Measurements from ENCODE around the gene ZIC5. TPM values are rescaled to one million over a fixed set of nuclear protein-coding genes. Genes with fewer than 3 reads are reported as not detected.

ZIC5 gene
- total and polyA plus RNA-seq, 2 of the 4 experiments (the other 2 are of a cell fraction) = not detected

- no peaks in the 10 kb centered on the region for H3K79me1 ChIP-seq (ENCODE audit: low read depth in 1 of 2, low read length in 2 of 2)
- H4K5ac ChIP-seq (ENCODE audit: low read depth, low read length) = no peak overlapping the region
- H4K20me1 ChIP-seq (ENCODE audit: insufficient read depth, low read length) = peaks cover 17% of the 10 kb centered on the region
- no peak overlapping the region for H3K56ac ChIP-seq (ENCODE audit: extremely low read depth, insufficient read depth, low read length)
- peaks cover 89% of the 10 kb centered on the region for H3K27me3 ChIP-seq (ENCODE audit: control insufficient read depth, insufficient read depth, low read length)
- H3K36me3 ChIP-seq (ENCODE audit: control insufficient read depth, insufficient read depth, low read length) = no peaks in the 10 kb centered on the region
- peaks cover 20% of the 10 kb centered on the region for H3K9me3 ChIP-seq (ENCODE audit: control insufficient read depth, insufficient read depth, low read length)
- H2AK9ac ChIP-seq (replicated peaks; ENCODE audit: low read depth, low read length, poor library complexity) = no peak overlapping the region
- H2AFZ ChIP-seq (replicated peaks; ENCODE audit: low read length, poor library complexity) = peak overlapping the region; percentile 75
- ATAC-seq (ENCODE audit: low read depth) (peak; percentile 15; the same call in 1 of the 2 replicates), DNase-seq (no peak)
- H4K91ac ChIP-seq (ENCODE audit: insufficient read depth, low read depth, low read length) = no peak overlapping the region
- no peak overlapping the region for H3K9ac ChIP-seq (ENCODE audit: low read depth, low read length)
- H3K4me3 ChIP-seq (ENCODE audit: insufficient read depth, low read depth, low read length) = peak overlapping the region; percentile 21; the same call in 1 of the 2 replicates
- WGBS, 2 experiments (ENCODE audit: extremely low coverage in 2 of 2, insufficient read length in 1 of 2) = 3% methylated on average over 26 of the region's 98 CpGs; no CpG with 5 or more reads in 1 of the 2 experiments
- H2AK5ac ChIP-seq (ENCODE audit: low read depth, low read length) = no peak overlapping the region
- dilution Hi-C loops (cut with HindIII; ENCODE audit: low sequenced_read_pairs, unreplicated experiment) (no loop called here), in situ Hi-C loops (cut with MboI; ENCODE audit: low sequenced_read_pairs) (loop anchor here (10.0 kb wide), 1 partner anchor 253 kb away; no protein-coding TSS in a partner anchor), intact Hi-C loops (cut with micrococcal nuclease) (no loop called here)
- H2BK20ac ChIP-seq (ENCODE audit: low read depth, low read length) = no peak overlapping the region
- no peak overlapping the region for H3K18ac ChIP-seq (ENCODE audit: low read depth, low read length)
- no peak overlapping the region for H3K23ac ChIP-seq (ENCODE audit: low read depth, low read length)
- TF ChIP-seq FOS (IDR thresholded peaks at IDR 0.05; ENCODE audit: low read depth, low read length) (no peak), RFX5 (IDR thresholded peaks at IDR 0.05; ENCODE audit: low read depth, low read length) (no peak), CHD1 (IDR thresholded peaks at IDR 0.05; ENCODE audit: low read depth, low read length) (no peak), ELK1 (IDR thresholded peaks at IDR 0.05; ENCODE audit: borderline replicate concordance, low read depth, low read length) (no peak), CEBPB (IDR thresholded peaks at IDR 0.05; ENCODE audit: low read depth, low read length) (no peak), MAFK (IDR thresholded peaks at IDR 0.05; ENCODE audit: low read depth, low read length) (no peak), RAD21 (IDR thresholded peaks at IDR 0.05; ENCODE audit: low read length) (no peak), BHLHE40 (IDR thresholded peaks at IDR 0.05; ENCODE audit: low read depth, low read length) (no peak), CTCF (conservative IDR thresholded peaks at IDR 0.05; ENCODE audit: low read depth, low read length) (no peak)
- H3K4ac ChIP-seq (ENCODE audit: low read depth, low read length) = no peak overlapping the region
- H2BK5ac ChIP-seq (ENCODE audit: low read depth, low read length, poor library complexity, severe bottlenecking) = no peak overlapping the region
- CTCF ChIA-PET = no interaction called here
- H2BK15ac ChIP-seq (ENCODE audit: low read depth, low read length) = no peak overlapping the region
- H3K4me1 ChIP-seq (ENCODE audit: control insufficient read depth, insufficient read depth, low read length) = no peaks in the 10 kb centered on the region; the same call in 1 of the 2 replicates
- no peaks in the 10 kb centered on the region for H3K9me1 ChIP-seq (ENCODE audit: insufficient read depth, low read length)
- no peak overlapping the region for H3K14ac ChIP-seq (replicated peaks; ENCODE audit: low read depth, low read length)
- no peak overlapping the region for H3K27ac ChIP-seq (ENCODE audit: insufficient read depth, low read length)
- POLR2A ChIA-PET (ENCODE audit: unreplicated experiment) = no interaction called here
- H4K8ac ChIP-seq (ENCODE audit: low read depth in 2 of 2, low read length in 2 of 2) = no peak overlapping the region
- H3K4me2 ChIP-seq (ENCODE audit: low read depth, low read length) = no peak overlapping the region
- no TSS peak for BruUV-seq (replicated peaks)
- no peak overlapping the region for H2BK120ac ChIP-seq (ENCODE audit: low read depth, low read length)
These were observed 10.6 kb upstream of the ZIC5 start for GRCh38 chr13:99982036-99982730.
